HT-29 (cell line): ENCODE data around the gene PCDHGB7. TPM values are rescaled to one million over a fixed set of nuclear protein-coding genes. Genes with fewer than 3 reads are reported as not detected.
"Not testable (repeated sequence)": the region's sequence is repeated elsewhere in the genome, so short reads cannot be mapped to it uniquely, and the experiment has no call there.

Experiments
- DNase-seq: peaks from one replicate; pipeline ENCODE4 v3.0.0-alpha.2; 2015; ENCODE audit warnings: low spot score
- total RNA-seq: library from RNA; depleted of rRNA; stranded (reverse); fragments of >200 nt; shearing (Covaris generic); gene quantifications from 2 replicates; pipeline ENCODE4 v1.2.3, GENCODE V29; 2014

PCDHGB7 gene
- total RNA-seq, 1 experiment from 2014 or later, result 0.66 TPM

DNA sequence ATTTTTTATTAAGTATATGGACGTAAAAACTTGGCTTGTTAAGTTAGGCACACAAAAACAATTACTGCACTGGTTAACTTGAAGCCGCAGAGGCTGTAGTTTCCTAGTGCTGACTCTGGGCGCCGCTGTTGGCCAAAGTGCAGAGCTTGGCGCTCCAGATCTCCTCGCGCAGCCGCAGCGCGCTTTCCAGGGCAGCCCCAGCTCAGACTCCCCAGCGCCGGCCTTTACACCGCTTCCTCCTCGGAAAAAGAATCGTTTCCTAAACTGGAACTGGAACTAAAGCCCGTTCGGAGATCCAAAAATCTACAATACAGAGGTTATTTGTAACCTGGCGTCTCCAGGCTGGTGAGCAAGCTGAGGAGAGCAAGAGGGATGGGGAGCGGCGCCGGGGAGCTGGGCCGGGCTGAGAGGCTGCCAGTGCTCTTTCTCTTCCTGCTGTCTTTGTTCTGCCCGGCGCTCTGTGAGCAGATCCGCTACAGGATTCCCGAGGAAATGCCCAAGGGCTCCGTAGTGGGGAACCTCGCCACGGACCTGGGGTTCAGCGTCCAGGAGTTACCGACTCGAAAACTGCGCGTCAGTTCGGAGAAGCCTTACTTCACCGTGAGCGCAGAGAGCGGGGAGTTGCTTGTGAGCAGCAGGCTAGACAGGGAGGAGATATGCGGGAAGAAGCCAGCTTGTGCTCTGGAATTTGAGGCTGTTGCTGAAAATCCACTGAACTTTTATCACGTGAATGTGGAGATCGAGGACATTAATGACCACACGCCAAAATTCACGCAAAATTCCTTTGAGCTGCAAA lies 19.5 kb upstream of the PCDHGB7 start, which contains the start of gene PCDHGB5:
TSS of gene PCDHGB5 (plus strand) at position 192 of the 796 bp plus-strand sequence. CDS start at position 373, 181 bp downstream.
- DNase-seq, result not testable (repeated sequence)

DNA sequence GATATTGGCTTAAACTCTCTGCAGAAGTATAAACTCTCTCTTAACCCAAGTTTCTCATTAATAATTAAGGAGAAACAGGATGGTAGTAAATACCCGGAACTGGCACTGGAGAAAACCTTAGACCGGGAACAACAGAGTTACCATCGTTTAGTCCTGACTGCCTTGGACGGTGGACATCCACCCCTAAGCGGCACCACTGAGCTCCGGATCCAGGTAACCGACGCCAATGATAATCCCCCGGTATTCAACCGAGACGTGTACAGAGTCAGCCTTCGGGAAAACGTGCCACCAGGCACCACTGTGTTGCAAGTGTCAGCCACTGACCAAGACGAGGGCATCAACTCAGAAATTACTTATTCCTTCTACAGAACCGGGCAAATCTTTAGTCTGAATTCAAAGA lies 18.9 kb upstream of the PCDHGB7 start:
- DNase-seq, result no peak

DNA sequence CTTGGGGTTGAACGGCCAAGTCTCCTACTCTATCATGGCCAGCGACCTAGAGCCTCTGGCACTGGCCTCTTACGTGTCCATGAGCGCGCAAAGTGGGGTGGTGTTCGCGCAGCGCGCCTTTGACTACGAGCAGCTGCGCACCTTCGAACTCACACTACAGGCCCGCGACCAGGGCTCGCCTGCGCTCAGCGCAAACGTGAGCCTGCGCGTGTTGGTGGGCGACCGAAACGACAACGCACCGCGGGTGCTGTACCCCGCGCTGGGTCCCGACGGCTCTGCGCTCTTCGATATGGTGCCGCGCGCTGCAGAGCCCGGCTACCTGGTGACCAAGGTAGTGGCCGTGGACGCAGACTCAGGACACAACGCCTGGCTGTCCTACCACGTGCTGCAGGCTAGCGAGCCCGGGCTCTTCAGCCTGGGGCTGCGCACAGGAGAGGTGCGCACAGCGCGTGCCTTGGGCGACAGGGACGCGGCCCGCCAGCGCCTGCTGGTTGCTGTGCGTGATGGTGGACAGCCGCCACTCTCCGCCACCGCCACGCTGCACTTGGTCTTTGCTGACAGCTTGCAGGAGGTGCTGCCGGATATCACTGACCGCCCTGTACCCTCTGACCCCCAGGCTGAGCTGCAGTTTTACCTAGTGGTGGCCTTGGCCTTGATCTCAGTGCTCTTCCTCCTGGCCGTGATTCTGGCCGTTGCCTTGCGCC lies 17.8 kb upstream of the PCDHGB7 start:
- DNase-seq, result no peak

DNA sequence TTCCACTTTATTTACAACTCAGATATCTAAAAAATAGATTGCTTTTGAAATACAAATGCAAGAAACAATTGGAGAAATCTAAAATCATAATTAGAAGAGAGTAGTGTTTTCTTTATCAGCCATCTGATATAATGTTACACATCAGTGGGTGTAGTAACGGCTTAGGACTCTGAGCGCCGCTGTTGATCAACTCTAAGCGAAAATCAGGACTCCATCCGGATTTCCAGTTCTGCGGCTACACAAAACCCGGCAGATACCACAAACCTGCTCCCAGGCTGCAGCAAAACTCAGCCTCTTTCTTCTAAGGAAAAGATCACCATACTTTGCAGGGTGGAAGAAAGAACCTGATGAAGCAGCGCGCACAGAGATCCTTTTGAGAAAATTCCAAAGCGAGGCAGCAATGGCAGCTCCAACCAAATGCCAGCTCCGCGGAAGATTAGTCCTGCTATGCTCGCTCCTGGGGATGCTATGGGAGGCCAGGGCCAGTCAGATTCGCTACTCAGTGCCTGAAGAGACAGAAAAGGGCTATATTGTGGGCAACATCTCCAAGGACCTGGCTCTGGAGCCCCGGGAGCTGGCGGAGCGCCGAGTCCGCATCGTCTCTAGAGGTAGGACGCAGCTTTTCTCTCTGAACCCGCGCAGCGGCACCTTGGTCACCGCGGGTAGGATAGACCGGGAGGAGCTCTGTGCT lies 14.8 kb upstream of the PCDHGB7 start, which contains the start of gene PCDHGA9:
TSS of gene PCDHGA9 (plus strand) at position 226 of the 691 bp plus-strand sequence. CDS start at position 401, 175 bp downstream.
- DNase-seq, result peak; percentile 48

DNA sequence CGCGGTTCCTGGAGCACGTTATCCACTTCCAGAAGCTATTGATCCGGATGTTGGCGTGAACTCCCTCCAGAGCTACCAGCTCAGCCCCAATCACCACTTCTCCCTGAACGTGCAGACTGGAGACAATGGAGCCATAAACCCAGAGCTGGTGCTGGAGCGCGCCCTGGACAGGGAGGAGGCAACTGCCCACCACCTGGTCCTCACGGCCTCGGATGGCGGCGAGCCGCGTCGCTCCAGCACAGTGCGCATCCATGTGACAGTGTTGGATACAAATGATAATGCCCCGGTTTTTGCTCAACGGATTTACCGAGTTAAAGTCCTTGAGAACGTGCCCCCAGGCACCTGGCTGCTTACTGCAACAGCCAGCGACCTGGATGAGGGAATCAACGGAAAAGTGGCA lies 14.1 kb upstream of the PCDHGB7 start:
- DNase-seq, result no peak

DNA sequence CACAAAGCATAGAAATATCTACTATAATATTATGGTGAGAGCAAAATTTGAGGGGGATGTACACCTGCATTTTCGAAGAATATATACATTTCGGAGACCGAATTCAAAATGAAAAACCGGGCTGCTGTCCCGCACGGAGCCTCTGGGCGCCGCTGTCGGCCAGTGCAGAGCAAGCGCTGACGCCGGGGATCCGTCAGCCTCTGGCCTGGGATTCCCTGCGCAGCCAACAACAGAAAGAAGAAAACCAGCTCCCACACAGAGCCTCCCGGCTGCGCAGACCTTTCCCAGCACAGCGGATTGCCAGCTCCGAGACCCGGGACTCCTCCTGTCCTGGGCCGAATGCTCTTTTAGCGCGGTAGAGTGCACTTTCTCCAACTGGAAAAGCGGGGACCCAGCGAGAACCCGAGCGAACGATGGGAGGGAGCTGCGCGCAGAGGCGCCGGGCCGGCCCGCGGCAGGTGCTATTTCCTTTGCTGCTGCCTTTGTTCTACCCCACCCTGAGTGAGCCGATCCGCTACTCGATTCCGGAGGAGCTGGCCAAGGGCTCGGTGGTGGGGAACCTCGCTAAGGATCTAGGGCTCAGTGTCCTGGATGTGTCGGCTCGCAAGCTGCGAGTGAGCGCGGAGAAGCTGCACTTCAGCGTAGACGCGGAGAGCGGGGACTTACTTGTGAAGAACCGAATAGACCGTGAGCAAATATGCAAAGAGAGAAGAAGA lies 9.5 kb upstream of the PCDHGB7 start, which contains the start of gene PCDHGB6:
TSS of gene PCDHGB6 (plus strand) at position 232 of the 716 bp plus-strand sequence. CDS start at position 414, 182 bp downstream.
- DNase-seq, result not testable (repeated sequence)

DNA sequence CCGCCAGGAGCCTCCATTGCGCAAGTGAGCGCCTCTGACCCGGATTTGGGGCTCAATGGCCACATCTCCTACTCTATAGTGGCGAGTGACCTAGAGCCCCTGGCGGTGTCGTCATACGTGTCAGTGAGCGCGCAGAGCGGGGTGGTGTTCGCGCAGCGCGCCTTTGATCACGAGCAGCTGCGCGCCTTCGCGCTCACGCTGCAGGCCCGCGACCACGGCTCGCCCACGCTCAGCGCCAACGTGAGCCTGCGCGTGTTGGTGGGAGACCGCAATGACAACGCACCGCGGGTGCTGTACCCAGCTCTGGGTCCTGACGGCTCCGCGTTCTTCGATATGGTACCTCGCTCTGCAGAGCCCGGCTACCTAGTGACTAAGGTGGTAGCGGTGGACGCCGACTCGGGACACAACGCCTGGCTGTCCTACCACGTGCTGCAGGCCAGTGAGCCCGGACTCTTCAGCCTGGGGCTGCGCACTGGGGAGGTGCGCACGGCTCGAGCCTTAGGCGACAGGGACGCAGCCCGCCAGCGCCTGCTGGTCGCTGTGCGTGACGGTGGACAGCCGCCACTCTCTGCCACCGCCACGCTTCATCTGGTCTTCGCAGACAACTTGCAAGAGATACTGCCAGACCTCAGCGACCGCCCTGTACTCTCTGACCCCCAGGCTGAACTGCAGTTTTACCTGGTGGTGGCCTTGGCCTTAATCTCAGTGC lies 7.7 kb upstream of the PCDHGB7 start:
- no peak for DNase-seq

DNA sequence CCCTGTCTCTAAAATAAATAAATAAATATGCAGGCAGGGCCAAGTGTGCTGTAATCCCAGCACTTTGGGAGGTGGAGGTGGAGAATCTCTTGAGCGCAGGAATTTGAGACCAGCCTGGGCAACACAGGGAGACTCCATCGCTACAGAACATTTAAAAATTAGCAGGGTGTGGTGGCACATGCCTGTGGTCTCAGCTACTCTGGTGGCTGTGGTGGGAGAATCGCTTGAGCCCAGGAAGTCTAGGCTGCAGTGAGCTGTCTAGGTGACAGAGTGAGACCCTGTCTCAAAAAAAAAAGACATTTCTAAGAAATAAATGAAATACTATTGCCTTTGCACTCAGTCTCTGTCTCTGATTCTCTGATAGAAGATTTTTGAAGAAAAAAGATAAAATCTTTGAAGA lies 5.9 kb upstream of the PCDHGB7 start:
- no peak for DNase-seq

DNA sequence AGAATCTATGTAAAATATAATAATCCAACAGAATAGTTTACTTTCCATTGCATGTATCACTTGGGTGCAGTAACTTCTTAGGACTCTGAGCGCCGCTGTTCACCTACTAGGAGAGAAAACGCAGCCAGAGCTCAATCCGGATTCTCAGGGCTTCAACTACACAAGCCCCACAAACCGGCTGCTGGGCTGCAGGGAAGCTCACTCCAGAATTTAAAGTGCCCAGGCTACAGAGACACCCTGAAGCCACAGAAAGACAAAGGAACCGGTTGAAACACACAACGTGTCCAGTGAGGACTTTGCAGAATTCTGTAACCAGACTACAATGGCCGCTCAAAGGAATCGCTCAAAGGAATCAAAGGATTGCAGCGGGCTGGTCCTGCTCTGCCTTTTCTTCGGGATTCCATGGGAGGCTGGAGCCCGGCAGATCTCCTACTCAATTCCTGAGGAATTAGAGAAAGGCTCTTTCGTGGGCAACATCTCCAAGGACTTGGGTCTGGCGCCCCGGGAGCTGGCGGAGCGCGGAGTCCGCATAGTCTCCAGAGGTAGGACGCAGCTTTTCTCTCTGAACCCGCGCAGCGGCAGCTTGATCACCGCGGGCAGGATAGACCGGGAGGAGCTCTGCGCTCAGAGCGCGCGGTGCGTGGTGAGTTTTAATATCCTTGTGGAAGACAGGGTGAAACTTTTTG lies 4.5 kb upstream of the PCDHGB7 start, which contains the start of gene PCDHGA10:
TSS of gene PCDHGA10 (plus strand) at position 134 of the 686 bp plus-strand sequence. CDS start at position 323, 189 bp downstream.
- DNase-seq, result peak; percentile 72

DNA sequence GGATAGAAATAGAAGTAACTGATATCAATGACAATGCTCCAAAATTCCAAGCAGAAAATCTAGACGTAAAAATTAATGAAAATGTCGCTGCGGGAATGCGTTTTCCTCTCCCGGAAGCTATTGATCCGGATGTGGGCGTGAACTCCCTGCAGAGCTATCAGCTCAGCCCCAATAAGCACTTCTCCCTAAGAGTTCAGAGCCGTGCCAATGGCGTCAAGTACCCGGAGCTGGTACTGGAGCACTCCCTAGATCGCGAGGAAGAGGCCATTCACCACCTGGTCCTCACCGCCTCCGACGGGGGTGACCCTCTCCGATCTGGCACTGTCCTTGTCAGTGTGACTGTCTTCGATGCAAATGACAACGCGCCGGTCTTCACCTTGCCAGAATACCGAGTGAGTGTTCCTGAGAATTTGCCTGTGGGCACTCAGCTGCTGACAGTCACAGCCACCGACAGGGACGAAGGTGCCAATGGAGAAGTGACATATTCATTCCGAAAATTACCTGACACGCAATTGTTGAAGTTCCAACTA lies 3.9 kb upstream of the PCDHGB7 start:
- DNase-seq, result no peak

DNA sequence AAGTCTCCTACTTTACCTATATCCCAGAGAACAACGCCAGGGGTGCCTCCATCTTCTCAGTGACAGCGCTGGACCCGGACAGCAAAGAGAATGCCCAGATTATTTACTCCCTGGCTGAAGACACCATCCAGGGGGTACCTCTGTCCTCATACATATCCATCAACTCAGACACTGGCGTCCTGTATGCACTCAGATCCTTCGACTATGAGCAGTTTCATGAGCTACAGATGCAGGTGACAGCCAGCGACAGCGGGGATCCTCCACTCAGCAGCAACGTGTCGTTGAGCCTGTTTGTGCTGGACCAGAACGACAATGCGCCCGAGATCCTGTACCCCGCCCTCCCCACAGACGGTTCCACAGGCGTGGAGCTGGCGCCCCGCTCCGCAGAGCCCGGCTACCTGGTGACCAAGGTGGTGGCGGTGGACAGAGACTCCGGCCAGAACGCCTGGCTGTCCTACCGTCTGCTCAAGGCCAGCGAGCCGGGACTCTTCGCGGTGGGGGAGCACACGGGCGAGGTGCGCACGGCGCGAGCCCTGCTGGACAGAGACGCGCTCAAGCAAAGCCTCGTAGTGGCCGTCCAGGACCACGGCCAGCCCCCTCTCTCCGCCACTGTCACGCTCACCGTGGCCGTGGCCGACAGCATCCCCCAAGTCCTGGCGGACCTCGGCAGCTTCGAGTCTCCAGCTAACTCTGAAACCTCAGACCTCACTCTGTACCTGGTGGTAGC lies 2.8 kb upstream of the PCDHGB7 start:
- DNase-seq, result not testable (repeated sequence)

DNA sequence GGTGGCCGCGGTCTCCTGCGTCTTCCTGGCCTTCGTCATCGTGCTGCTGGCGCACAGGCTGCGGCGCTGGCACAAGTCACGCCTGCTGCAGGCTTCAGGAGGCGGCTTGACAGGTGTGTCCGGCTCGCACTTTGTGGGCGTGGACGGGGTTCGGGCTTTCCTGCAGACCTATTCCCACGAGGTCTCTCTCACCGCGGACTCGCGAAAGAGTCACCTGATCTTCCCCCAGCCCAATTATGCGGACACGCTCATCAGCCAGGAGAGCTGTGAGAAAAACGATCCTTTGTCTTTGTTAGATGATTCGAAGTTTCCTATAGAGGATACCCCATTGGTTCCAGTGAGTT lies 2.2 kb upstream of the PCDHGB7 start:
- DNase-seq, result not testable (repeated sequence)

DNA sequence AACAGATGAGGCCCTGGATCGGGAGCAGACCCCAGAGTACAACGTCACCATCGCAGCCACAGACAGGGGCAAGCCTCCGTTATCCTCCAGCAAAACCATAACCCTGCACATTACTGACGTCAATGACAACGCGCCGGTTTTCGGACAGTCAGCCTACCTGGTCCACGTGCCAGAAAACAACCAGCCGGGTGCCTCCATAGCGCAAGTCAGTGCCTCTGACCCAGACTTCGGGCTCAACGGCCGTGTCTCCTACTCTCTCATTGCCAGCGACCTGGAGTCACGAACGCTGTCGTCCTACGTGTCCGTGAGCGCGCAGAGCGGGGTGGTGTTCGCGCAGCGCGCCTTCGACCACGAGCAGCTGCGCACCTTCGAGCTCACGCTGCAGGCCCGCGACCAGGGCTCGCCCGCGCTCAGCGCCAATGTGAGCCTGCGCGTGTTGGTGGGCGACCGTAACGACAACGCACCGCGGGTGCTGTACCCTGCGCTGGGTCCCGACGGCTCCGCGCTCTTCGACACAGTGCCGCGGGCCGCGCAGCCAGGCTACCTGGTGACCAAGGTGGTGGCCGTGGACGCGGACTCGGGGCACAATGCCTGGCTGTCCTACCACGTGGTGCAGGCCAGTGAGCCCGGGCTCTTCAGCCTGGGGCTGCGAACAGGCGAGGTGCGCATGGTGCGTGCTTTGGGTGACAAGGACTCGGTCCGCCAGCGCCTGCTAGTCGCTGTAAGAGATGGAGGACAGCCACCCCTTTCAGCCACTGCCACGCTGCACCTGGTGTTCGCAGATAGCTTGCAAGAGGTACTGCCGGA lies 1.8 kb downstream of the PCDHGB7 start:
- DNase-seq, result no peak

DNA sequence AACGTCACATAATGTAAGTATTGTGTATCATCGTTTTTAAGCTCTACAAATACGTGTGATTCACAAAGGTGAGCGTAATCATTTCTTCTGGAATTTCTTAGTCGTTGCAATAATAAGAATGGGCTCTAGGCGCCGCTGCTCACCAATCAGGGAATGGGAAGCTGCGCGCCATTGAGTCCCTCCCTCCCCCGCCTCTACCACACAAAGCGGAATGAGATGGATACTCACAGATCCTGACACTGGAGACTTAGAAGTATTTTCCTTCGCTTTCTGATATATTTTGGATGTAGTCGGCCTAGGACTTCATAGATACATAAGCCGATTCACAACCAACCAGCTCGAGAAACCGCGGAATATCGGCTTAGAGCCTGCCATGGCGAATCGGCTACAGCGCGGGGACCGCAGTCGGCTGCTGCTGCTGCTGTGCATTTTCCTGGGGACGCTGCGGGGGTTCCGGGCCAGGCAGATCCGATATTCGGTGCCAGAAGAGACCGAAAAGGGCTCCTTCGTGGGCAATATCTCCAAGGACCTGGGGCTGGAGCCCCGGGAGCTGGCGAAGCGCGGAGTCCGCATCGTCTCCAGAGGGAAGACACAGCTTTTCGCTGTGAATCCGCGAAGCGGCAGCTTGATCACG lies 3.5 kb downstream of the PCDHGB7 start, which contains the start of gene PCDHGA11:
TSS of gene PCDHGA11 (plus strand) at position 197 of the 634 bp plus-strand sequence. CDS start at position 374, 177 bp downstream.
- peak; percentile 51 for DNase-seq

DNA sequence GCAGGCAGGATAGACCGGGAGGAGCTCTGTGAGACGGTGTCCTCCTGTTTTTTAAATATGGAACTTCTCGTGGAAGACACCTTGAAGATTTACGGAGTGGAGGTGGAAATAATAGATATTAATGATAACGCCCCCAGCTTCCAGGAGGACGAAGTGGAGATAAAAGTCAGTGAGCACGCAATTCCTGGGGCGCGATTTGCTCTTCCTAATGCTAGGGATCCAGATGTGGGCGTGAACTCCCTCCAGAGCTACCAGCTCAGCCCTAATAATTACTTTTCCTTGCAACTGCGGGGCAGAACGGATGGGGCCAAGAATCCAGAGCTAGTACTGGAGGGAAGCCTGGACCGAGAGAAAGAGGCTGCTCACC lies 4.0 kb downstream of the PCDHGB7 start:
- DNase-seq, result no peak

DNA sequence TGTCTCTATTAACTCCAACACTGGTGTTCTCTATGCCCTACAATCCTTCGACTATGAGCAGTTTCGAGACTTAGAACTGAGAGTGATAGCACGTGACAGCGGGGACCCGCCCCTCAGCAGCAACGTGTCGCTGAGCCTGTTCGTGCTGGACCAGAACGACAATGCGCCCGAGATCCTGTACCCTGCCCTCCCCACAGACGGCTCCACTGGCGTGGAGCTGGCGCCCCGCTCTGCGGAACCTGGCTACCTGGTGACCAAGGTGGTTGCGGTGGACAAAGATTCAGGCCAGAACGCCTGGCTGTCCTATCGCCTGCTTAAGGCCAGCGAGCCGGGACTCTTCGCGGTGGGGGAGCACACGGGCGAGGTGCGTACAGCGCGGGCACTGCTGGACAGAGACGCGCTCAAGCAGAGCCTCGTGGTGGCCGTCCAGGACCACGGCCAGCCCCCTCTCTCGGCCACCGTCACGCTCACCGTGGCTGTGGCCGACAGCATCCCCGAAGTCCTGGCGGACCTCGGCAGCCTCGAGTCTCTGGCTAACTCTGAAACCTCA lies 5.3 kb downstream of the PCDHGB7 start:
- DNase-seq, result no peak

DNA sequence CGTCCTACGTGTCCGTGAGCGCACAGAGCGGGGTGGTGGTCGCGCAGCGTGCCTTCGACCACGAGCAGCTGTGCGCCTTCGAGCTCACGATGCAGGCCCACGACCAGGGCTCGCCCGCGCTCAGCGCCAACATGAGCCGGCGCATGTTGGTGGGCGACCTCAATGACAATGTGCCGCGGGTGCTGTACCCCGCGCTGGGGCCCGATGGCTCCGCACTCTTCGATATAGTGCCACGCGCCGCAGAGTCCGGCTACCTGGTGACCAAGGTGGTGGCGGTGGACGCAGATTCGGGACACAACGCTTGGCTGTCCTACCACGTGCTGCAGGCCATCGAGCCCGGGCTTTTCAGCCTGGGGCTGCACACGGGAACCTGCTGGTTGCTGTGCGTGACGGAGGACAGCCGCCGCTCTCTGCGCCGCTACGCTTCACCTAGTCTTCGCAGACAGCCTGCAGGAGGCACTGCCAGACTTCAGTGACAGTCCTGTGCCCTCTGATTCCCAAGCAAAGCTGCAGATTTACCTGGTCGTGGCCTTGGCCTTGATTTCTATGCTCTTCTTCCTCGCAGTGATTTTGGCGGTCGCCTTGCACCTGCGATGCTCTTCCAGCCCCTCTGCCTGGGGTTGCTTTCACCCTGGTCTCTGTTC lies 10.4 kb downstream of the PCDHGB7 start:
- no peak for DNase-seq
